Left forelimb (tissue), 1 donor: Measurements from ENCODE around the gene MB21D2.

Source experiments
- DNase-seq: peaks from one replicate; pipeline ENCODE4 v3.0.0-alpha.2; 2018; ENCODE audit warnings: low spot score

The MB21D2 gene

GRCh38 chr3:192921793-192922192 is 4.1 kb upstream of the MB21D2 start:
- DNase-seq: no peak

GRCh38 chr3:192920411-192920810 is 2.8 kb upstream of the MB21D2 start:
- no peak for DNase-seq

- no peak for DNase-seq
Measured at GRCh38 chr3:192919901-192920300, 2.2 kb upstream of the MB21D2 start.

- DNase-seq: no peak
Measured at GRCh38 chr3:192918275-192918588, 576 bp upstream of the MB21D2 start.

- peak; percentile 76 for DNase-seq
Measured at GRCh38 chr3:192917028-192917403, 640 bp downstream of the MB21D2 start.

GRCh38 chr3:192916371-192917027 is 1.2 kb downstream of the MB21D2 start:
- DNase-seq: no peak

- no peak for DNase-seq
Measured at GRCh38 chr3:192915722-192916121, 1.9 kb downstream of the MB21D2 start.

GRCh38 chr3:192915304-192915703 is 2.4 kb downstream of the MB21D2 start:
- no peak for DNase-seq

- no peak for DNase-seq
Measured at GRCh38 chr3:192914848-192915247, 2.8 kb downstream of the MB21D2 start.

- DNase-seq: no peak
Measured at GRCh38 chr3:192913540-192913939, 4.1 kb downstream of the MB21D2 start.

- no peak for DNase-seq
Measured at GRCh38 chr3:192911293-192911692, 6.4 kb downstream of the MB21D2 start.

GRCh38 chr3:192907784-192908183 is 9.9 kb downstream of the MB21D2 start:
- no peak for DNase-seq

GRCh38 chr3:192906940-192907339 is 10.7 kb downstream of the MB21D2 start:
- no peak for DNase-seq

GRCh38 chr3:192905980-192906678 is 11.5 kb downstream of the MB21D2 start:
- no peak for DNase-seq

GRCh38 chr3:192904632-192905289 is 12.9 kb downstream of the MB21D2 start:
- no peak for DNase-seq

- DNase-seq: no peak
Measured at GRCh38 chr3:192902549-192902948, 15.1 kb downstream of the MB21D2 start.

- no peak for DNase-seq
Measured at GRCh38 chr3:192901435-192901834, 16.2 kb downstream of the MB21D2 start.

- DNase-seq: no peak
Measured at GRCh38 chr3:192899540-192899982, 18.1 kb downstream of the MB21D2 start.

- DNase-seq: no peak
Measured at GRCh38 chr3:192897005-192897404, 20.7 kb downstream of the MB21D2 start.

GRCh38 chr3:192896208-192896607 is 21.4 kb downstream of the MB21D2 start:
- DNase-seq: no peak

GRCh38 chr3:192894676-192895075 is 23.0 kb downstream of the MB21D2 start:
- no peak for DNase-seq

- DNase-seq: no peak
Measured at GRCh38 chr3:192892981-192893700, 24.5 kb downstream of the MB21D2 start.
